OCI-LY1 (cell line): ENCODE results near the gene MYO10.

ENCODE experiments used
- H2AFZ ChIP-seq: fragments of 200-600 bp; sonication (generic), shearing (Covaris generic); 2 replicates; pipeline ENCODE4 v1.6.0; 2014; ENCODE audit warnings: antibody characterized with exemption, mild to moderate bottlenecking, low read length
- H3F3A ChIP-seq: fragments of 200-600 bp; sonication (generic), shearing (Covaris generic); 2 replicates; pipeline ENCODE4 v1.6.0; 2014; ENCODE audit warnings: mild to moderate bottlenecking, antibody characterized with exemption, low read length, moderate library complexity; ENCODE audit not compliant: insufficient read depth
- H3K27ac ChIP-seq: fragments of 200-600 bp; sonication (generic); 2 replicates; pipeline ENCODE4 v1.5.1; 2014; ENCODE audit warnings: low read length, mixed run types, mild to moderate bottlenecking, low read depth; ENCODE audit not compliant: poor library complexity, severe bottlenecking
- H3K27me3 ChIP-seq: fragments of 200-600 bp; sonication (generic); 2 replicates; pipeline ENCODE4 v1.6.0; 2014; ENCODE audit warnings: antibody characterized with exemption, mild to moderate bottlenecking, low read length, moderate library complexity; ENCODE audit not compliant: insufficient read depth
- H3K36me3 ChIP-seq: fragments of 200-600 bp; sonication (generic); 2 replicates; pipeline ENCODE4 v1.6.1; 2014; ENCODE audit warnings: mild to moderate bottlenecking, antibody characterized with exemption, low read length, moderate library complexity, mixed read lengths; ENCODE audit not compliant: insufficient read depth
- H3K4me1 ChIP-seq: fragments of 200-600 bp; sonication (generic); 2 replicates; pipeline ENCODE4 v1.5.1; 2014; ENCODE audit warnings: mild to moderate bottlenecking, low read length, moderate library complexity; ENCODE audit not compliant: insufficient read depth, severe bottlenecking
- H3K4me2 ChIP-seq: fragments of 200-600 bp; sonication (generic), shearing (Covaris generic); 2 replicates; pipeline ENCODE4 v1.6.1; 2014; ENCODE audit warnings: low read length
- H3K4me3 ChIP-seq: fragments of 200-600 bp; sonication (generic); 2 replicates; pipeline ENCODE4 v1.5.1; 2014; ENCODE audit warnings: low read length, low read depth, mild to moderate bottlenecking, mixed read lengths; ENCODE audit not compliant: poor library complexity, severe bottlenecking
- H3K79me2 ChIP-seq: fragments of 200-600 bp; shearing (Covaris generic); 2 replicates; pipeline ENCODE4 v1.6.1; 2016; ENCODE audit warnings: mixed run types, low read length, mixed read lengths; ENCODE audit not compliant: insufficient read depth
- H3K9ac ChIP-seq: fragments of 200-600 bp; sonication (generic), shearing (Covaris generic); 2 replicates; pipeline ENCODE4 v1.6.1; 2014; ENCODE audit warnings: mild to moderate bottlenecking, low read length, mixed read lengths
- H3K9me2 ChIP-seq: fragments of 200-600 bp; sonication (generic), shearing (Covaris generic); 2 replicates; pipeline ENCODE4 v1.6.1; 2014; ENCODE audit warnings: low read depth, mild to moderate bottlenecking, low read length, mixed read lengths
- H3K9me3 ChIP-seq: fragments of 200-600 bp; shearing (Covaris generic); 2 replicates; pipeline ENCODE4 v1.6.1; 2014; ENCODE audit warnings: low read length, mixed read lengths
- H4K20me1 ChIP-seq: fragments of 200-600 bp; sonication (generic), shearing (Covaris generic); 2 replicates; pipeline ENCODE4 v1.6.0; 2016; ENCODE audit warnings: mild to moderate bottlenecking, low read length; ENCODE audit not compliant: insufficient read depth
- EZH2 ChIP-seq: fragments of 200-600 bp; sonication (generic), shearing (Covaris generic); IDR thresholded peaks from 2 replicates; pipeline ENCODE4 v1.8.0; 2017; ENCODE audit warnings: borderline replicate concordance, mixed run types, mild to moderate bottlenecking, antibody characterized with exemption, low read length, moderate library complexity, mixed read lengths
- TF ChIP-seq, protein P1 (sequence below): fragments of 200-600 bp; sonication (generic), shearing (Covaris generic); IDR thresholded peaks from 2 replicates; pipeline ENCODE4 v1.5.1; 2017; ENCODE audit warnings: mild to moderate bottlenecking, antibody characterized with exemption, low read length, moderate library complexity, mixed read lengths

Gene MYO10

DNA sequence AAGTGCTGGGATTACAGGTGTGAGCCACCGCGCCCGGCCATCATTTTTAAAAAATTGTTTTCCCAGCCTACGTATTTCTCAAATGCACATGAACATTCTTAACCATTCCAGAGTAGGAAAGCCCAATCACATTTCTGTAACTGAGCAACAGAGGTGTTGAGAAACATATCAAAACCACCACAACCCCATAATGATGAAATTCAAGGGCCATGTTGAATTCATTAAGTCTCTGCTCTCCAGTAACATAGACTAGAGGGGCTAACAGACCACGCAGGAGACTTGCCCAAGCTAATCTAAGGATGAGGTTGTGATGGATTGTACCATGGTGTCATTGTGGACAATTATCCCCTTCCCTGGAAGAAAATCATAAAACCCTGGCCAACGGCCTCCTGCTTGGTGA, 52.9 kb downstream of the MYO10 start:
- Histone ChIP-seq H3K9ac (no peak overlapping the region), H3K9me3 (no peaks in the 10 kb centered on the region), H4K20me1 (no peaks in the 10 kb centered on the region), H3K27me3 (no peaks in the 10 kb centered on the region), H3K36me3 (no peaks in the 10 kb centered on the region), H2AFZ (no peak overlapping the region), H3F3A (no peaks in the 10 kb centered on the region), H3K9me2 (no peaks in the 10 kb centered on the region), H3K4me3 (no peak overlapping the region), H3K79me2 (no peaks in the 10 kb centered on the region), H3K4me2 (no peak overlapping the region), H3K4me1 (no peaks in the 10 kb centered on the region), H3K27ac (no peak overlapping the region)
- TF ChIP-seq, protein P1, sequence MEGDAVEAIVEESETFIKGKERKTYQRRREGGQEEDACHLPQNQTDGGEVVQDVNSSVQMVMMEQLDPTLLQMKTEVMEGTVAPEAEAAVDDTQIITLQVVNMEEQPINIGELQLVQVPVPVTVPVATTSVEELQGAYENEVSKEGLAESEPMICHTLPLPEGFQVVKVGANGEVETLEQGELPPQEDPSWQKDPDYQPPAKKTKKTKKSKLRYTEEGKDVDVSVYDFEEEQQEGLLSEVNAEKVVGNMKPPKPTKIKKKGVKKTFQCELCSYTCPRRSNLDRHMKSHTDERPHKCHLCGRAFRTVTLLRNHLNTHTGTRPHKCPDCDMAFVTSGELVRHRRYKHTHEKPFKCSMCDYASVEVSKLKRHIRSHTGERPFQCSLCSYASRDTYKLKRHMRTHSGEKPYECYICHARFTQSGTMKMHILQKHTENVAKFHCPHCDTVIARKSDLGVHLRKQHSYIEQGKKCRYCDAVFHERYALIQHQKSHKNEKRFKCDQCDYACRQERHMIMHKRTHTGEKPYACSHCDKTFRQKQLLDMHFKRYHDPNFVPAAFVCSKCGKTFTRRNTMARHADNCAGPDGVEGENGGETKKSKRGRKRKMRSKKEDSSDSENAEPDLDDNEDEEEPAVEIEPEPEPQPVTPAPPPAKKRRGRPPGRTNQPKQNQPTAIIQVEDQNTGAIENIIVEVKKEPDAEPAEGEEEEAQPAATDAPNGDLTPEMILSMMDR, result no peak
- no peak for TF ChIP-seq EZH2

DNA sequence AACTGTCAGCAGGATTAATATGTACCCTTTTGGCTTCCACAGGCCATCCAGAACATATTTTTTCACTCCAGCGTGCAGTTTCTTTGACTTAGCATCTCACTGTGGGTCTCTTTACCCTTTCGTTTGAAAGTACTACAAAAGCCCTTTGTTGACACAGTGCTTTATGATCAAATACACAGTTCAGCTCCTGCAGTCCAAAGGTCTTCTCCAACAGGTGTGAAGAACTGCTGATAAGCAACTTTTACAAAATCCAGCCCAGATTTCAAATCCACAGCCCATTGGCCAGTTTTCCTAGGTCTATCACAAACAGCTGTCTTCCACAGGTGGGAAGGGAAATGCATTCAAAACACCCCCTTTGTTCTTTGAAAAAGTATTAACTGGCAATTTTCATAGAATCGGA, 54.8 kb downstream of the MYO10 start:
- Histone ChIP-seq H3K4me3 (no peak overlapping the region), H3K4me1 (no peaks in the 10 kb centered on the region), H3K9ac (no peak overlapping the region), H3F3A (no peaks in the 10 kb centered on the region), H3K9me3 (no peaks in the 10 kb centered on the region), H4K20me1 (no peaks in the 10 kb centered on the region), H2AFZ (no peak overlapping the region), H3K9me2 (no peaks in the 10 kb centered on the region), H3K27ac (no peak overlapping the region), H3K79me2 (no peaks in the 10 kb centered on the region), H3K27me3 (no peaks in the 10 kb centered on the region), H3K4me2 (no peak overlapping the region), H3K36me3 (no peaks in the 10 kb centered on the region)
- TF ChIP-seq EZH2, result no peak
- TF ChIP-seq, protein P1, result no peak

DNA sequence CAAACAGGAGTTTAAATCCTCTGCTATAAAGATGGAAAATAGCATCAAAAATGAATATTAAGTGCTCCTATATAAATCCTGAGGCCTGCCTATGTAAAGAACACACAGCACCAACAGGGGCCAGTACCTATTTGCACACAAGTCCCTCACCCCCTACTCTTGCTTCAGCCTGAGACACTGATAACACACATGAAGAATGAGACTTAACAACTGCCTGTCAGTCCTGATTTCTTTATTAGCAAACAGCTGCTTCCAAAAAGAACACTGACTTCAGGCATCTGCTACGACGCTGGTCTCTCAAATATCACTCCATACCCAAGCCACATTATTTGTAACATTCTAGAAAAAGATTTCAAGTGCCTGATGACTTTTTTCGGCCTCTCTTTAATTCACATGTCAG, 55.5 kb downstream of the MYO10 start:
- Histone ChIP-seq H3F3A (no peaks in the 10 kb centered on the region), H3K9me2 (no peaks in the 10 kb centered on the region), H3K9ac (no peak overlapping the region), H3K36me3 (no peaks in the 10 kb centered on the region), H3K4me3 (no peak overlapping the region), H3K79me2 (no peaks in the 10 kb centered on the region), H3K4me2 (no peak overlapping the region), H4K20me1 (no peaks in the 10 kb centered on the region), H2AFZ (no peak overlapping the region), H3K27me3 (no peaks in the 10 kb centered on the region), H3K4me1 (no peaks in the 10 kb centered on the region), H3K27ac (no peak overlapping the region), H3K9me3 (no peaks in the 10 kb centered on the region)
- TF ChIP-seq EZH2, result no peak
- TF ChIP-seq, protein P1, result no peak
